ENCODE results near the gene LCN2.

LCN2 gene

DNA sequence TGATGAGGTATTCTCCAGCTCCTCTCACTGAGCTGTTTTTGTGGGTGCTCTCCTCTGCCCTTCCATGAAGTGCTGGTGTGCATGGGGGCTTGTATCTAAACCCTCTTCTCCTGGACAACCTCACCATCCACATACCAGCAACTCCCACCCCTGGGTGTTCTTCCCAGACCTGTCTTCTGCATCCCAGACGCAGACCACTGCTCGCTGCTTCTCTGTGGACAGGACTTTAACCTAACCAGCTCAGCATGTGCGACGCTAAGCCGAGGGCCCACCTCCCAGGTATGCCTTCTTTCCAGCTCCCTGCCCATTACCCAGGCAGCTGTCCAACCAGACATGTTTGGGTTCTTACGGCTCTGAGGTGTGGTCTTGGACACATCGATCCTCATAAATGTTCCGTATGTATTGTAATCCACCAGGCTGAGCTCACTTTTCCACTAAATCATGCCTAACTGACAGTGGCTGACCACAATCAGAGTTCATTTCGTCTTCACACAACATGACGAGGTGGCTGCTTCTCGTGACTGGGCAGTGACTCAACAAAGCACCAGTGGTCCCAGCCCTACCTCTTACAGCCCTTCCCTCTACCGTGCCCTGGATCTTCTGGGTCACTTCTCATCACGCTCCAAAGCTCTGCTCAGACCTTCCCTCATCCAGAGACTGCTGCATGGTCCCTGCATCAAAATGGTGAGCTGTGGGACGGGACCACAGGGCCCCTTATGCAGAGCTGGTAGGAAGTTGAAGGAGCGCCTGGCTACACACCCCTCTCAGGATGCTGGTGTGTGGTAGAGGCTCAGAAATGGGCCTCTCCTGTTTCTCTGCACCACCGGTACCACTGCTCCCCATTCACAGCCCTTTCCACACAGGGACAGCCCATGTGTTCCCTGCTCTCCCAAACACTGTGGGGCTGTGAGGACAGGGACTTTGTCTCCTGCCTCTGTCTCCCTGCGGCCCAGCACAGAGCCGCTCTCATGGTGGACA, 12.1 kb upstream of the LCN2 start:
- ChIA-PET CTCF (interaction anchor here (1.1 kb wide), 2 partner anchors 13 kb away, joined by 4 to 6 read pairs; partner anchors contain the start of gene LCN2), POLR2A (interaction anchor here (1.3 kb wide), 1 partner anchor 22 kb away, joined by 3 read pairs; no protein-coding TSS in a partner anchor)
- TF ChIP-seq L3MBTL2 (conservative IDR thresholded peaks at IDR 0.05) (no peak), HDGF (IDR thresholded peaks at IDR 0.05; ENCODE audit: borderline replicate concordance) (no peak)
- DNase-seq (ENCODE audit: extremely low spot score), result no peak

GRCh38 chr9:128138001-128138400, 11.3 kb upstream of the LCN2 start:
- DNase-seq (ENCODE audit: extremely low spot score), result no peak
- ChIA-PET CTCF (no interaction called here), POLR2A (no interaction called here)
- TF ChIP-seq ZNF384 (IDR thresholded peaks at IDR 0.05) (no peak), CTBP1 (IDR thresholded peaks at IDR 0.05; ENCODE audit: borderline replicate concordance) (no peak)

DNA sequence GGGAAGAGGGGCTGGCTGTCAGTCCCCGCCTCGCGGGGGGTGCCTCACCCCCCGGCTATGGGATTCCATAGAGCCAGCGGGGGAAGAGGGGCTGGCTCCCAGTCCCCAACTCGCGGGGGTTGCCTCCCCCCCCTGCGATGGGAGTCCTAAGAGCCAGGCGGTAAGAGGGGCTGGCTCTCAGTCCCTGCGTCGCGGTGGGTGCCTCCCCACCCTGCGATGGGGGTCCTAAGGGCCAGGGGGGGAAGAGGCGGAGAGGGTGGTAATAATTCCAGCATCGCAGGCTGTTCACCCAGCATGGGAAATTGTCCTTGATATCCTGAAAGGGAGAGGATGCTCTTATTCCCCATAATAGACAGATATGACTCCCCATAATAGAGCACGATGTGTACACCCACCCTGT, 9.6 kb upstream of the LCN2 start:
- POLR2A ChIA-PET, result no interaction called here
- TF ChIP-seq SP1 (IDR thresholded peaks at IDR 0.05) (no peak), LEF1 (IDR thresholded peaks at IDR 0.05; ENCODE audit: borderline replicate concordance) (no peak), L3MBTL2 (conservative IDR thresholded peaks at IDR 0.05) (no peak), CTBP1 (IDR thresholded peaks at IDR 0.05; ENCODE audit: borderline replicate concordance) (no peak), FOXA1 (IDR thresholded peaks at IDR 0.05) (no peak), BHLHE40 (IDR thresholded peaks at IDR 0.05; ENCODE audit: borderline replicate concordance) (no peak)
- DNase-seq (ENCODE audit: extremely low spot score), result no peak
- CTCF ChIA-PET, result no interaction called here

DNA sequence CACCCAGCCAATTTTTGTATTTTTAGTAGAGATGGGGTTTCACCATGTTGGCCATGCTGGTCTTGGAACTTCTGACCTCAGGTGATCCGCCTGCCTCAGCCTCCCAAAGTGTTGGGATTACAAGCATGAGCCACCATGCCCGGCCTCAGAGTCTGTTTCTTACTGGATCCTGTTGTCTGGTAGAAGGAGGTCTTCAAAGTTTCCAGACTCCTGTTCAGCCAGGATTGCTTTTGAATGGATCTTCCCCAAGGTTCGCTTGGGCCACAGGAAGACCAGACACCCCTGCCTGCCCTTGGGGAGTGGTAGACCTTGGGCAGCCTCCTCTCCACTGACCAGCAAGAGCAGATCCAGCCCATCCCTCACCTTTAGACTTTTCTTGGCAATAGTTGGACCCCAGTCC, 7.6 kb upstream of the LCN2 start:
- CTCF ChIA-PET, result interaction anchor here (1.0 kb wide), 1 partner anchor 9 kb away, joined by 3 read pairs; no protein-coding TSS in a partner anchor
- no peak for TF ChIP-seq FOXM1 (IDR thresholded peaks at IDR 0.05; ENCODE audit: borderline replicate concordance)
- TF ChIP-seq PKNOX1 (IDR thresholded peaks at IDR 0.05), result no peak
- no peak for TF ChIP-seq FOXA1 (IDR thresholded peaks at IDR 0.05)
- no peak for TF ChIP-seq LEF1 (IDR thresholded peaks at IDR 0.05; ENCODE audit: borderline replicate concordance)
- no peak for TF ChIP-seq ZNF384 (IDR thresholded peaks at IDR 0.05)
- no peak for TF ChIP-seq L3MBTL2 (conservative IDR thresholded peaks at IDR 0.05)
- TF ChIP-seq CTBP1 (IDR thresholded peaks at IDR 0.05; ENCODE audit: borderline replicate concordance), result no peak
- no peak for TF ChIP-seq SP1 (IDR thresholded peaks at IDR 0.05)
- no peak for TF ChIP-seq BHLHE40 (IDR thresholded peaks at IDR 0.05; ENCODE audit: borderline replicate concordance)
- no peak for TF ChIP-seq TARDBP (IDR thresholded peaks at IDR 0.05)
- no peak for TF ChIP-seq ARNT (IDR thresholded peaks at IDR 0.05)
- TF ChIP-seq FOXK2 (IDR thresholded peaks at IDR 0.05), result no peak
- TF ChIP-seq SUZ12 (IDR thresholded peaks at IDR 0.05), result no peak
- no peak for TF ChIP-seq ELF4 (IDR thresholded peaks at IDR 0.05)
- no peak for TF ChIP-seq HDGF (IDR thresholded peaks at IDR 0.05; ENCODE audit: borderline replicate concordance)
- TF ChIP-seq NFRKB (IDR thresholded peaks at IDR 0.05), result no peak
- no peak for DNase-seq (ENCODE audit: extremely low spot score)
- POLR2A ChIA-PET, result no interaction called here

GRCh38 chr9:128142061-128142460, 7.2 kb upstream of the LCN2 start:
- TF ChIP-seq ARNT (IDR thresholded peaks at IDR 0.05) (no peak), HDGF (IDR thresholded peaks at IDR 0.05; ENCODE audit: borderline replicate concordance) (no peak), FOXM1 (IDR thresholded peaks at IDR 0.05; ENCODE audit: borderline replicate concordance) (no peak), LEF1 (IDR thresholded peaks at IDR 0.05; ENCODE audit: borderline replicate concordance) (no peak), FOXK2 (IDR thresholded peaks at IDR 0.05) (no peak), ZNF384 (IDR thresholded peaks at IDR 0.05) (no peak), TARDBP (IDR thresholded peaks at IDR 0.05) (no peak), CTBP1 (IDR thresholded peaks at IDR 0.05; ENCODE audit: borderline replicate concordance) (no peak), SP1 (IDR thresholded peaks at IDR 0.05) (no peak), SUZ12 (IDR thresholded peaks at IDR 0.05) (no peak), PKNOX1 (IDR thresholded peaks at IDR 0.05) (no peak), L3MBTL2 (conservative IDR thresholded peaks at IDR 0.05) (no peak)
- CTCF ChIA-PET, result interaction anchor here (1.0 kb wide), 1 partner anchor 8 kb away, joined by 3 read pairs; no protein-coding TSS in a partner anchor
- POLR2A ChIA-PET, result no interaction called here
- no peak for DNase-seq (ENCODE audit: extremely low spot score)

DNA sequence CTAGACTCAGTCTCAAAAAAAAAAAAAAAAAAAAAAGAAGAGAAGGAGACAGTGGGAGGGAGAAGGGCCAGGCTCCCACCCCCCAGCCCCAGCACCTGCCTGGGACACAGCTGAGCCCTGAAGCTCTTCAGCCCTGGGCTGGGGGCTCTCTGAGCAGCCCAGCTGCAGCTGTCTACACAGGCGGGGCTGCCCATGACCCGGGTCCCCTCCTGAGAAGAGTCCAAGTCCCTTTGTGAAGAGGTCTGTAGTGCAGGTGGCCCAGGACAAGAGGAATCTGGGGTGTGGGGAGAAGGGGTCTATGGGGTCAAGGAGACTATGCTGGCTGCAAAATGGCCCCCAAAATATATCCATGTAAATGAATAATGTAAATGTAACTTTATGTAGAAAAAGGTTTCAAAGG, 6.7 kb upstream of the LCN2 start:
- no peak for TF ChIP-seq FOXA1 (IDR thresholded peaks at IDR 0.05)
- no peak for TF ChIP-seq L3MBTL2 (conservative IDR thresholded peaks at IDR 0.05)
- TF ChIP-seq ARNT (IDR thresholded peaks at IDR 0.05), result no peak
- TF ChIP-seq TARDBP (IDR thresholded peaks at IDR 0.05), result no peak
- TF ChIP-seq BHLHE40 (IDR thresholded peaks at IDR 0.05; ENCODE audit: borderline replicate concordance), result no peak
- no peak for TF ChIP-seq SUZ12 (IDR thresholded peaks at IDR 0.05)
- TF ChIP-seq FOXM1 (IDR thresholded peaks at IDR 0.05; ENCODE audit: borderline replicate concordance), result no peak
- TF ChIP-seq CTBP1 (IDR thresholded peaks at IDR 0.05; ENCODE audit: borderline replicate concordance), result no peak
- no peak for TF ChIP-seq ELF4 (IDR thresholded peaks at IDR 0.05)
- TF ChIP-seq LEF1 (IDR thresholded peaks at IDR 0.05; ENCODE audit: borderline replicate concordance), result no peak
- TF ChIP-seq HDGF (IDR thresholded peaks at IDR 0.05; ENCODE audit: borderline replicate concordance), result no peak
- no peak for TF ChIP-seq NFRKB (IDR thresholded peaks at IDR 0.05)
- TF ChIP-seq ZNF384 (IDR thresholded peaks at IDR 0.05), result no peak
- TF ChIP-seq PKNOX1 (IDR thresholded peaks at IDR 0.05), result no peak
- no peak for TF ChIP-seq SP1 (IDR thresholded peaks at IDR 0.05)
- TF ChIP-seq FOXK2 (IDR thresholded peaks at IDR 0.05), result no peak
- ChIA-PET CTCF (interaction anchor here (0.6 kb wide), 1 partner anchor 39 kb away, joined by 3 read pairs; no protein-coding TSS in a partner anchor), POLR2A (no interaction called here)

More for the DNA sequence above, 6.7 kb upstream of the LCN2 start:
- no peak for DNase-seq (ENCODE audit: extremely low spot score)

Measured in HEK293T (cell line).